GM18909 (cell line): ENCODE measurements around the gene LTBP1.

Experiments used
- ATAC-seq: cut with Tn5 transposase; IDR thresholded peaks from one replicate; pipeline ENCODE4 v1.9.1; 2021; ENCODE audit warnings: mild to moderate bottlenecking; ENCODE audit not compliant: unreplicated experiment, poor library complexity

Gene LTBP1

GRCh38 chr2:32931945-32932709 is 14.6 kb upstream of the LTBP1 start:
- no peak for ATAC-seq

GRCh38 chr2:32932825-32933755 is 13.7 kb upstream of the LTBP1 start:
- ATAC-seq, result no peak

GRCh38 chr2:32933756-32934095 is 13.0 kb upstream of the LTBP1 start:
- no peak for ATAC-seq

GRCh38 chr2:32937602-32938448 is 8.9 kb upstream of the LTBP1 start:
- no peak for ATAC-seq

- ATAC-seq, result no peak
Measured at GRCh38 chr2:32938934-32939333, 7.8 kb upstream of the LTBP1 start.

GRCh38 chr2:32940316-32940997 is 6.3 kb upstream of the LTBP1 start:
- no peak for ATAC-seq

GRCh38 chr2:32941944-32942690 is 4.6 kb upstream of the LTBP1 start:
- no peak for ATAC-seq

- no peak for ATAC-seq
Measured at GRCh38 chr2:32942793-32943485, 3.8 kb upstream of the LTBP1 start.

- no peak for ATAC-seq
Measured at GRCh38 chr2:32945286-32945685, 1.5 kb upstream of the LTBP1 start.

- ATAC-seq, result peak; percentile 25
Measured at GRCh38 chr2:32947076-32947483, 327 bp downstream of the LTBP1 start.

GRCh38 chr2:32947484-32948143 is 861 bp downstream of the LTBP1 start:
- peak; percentile 35 for ATAC-seq

- no peak for ATAC-seq
Measured at GRCh38 chr2:32948266-32948665, 1.5 kb downstream of the LTBP1 start.

GRCh38 chr2:32949260-32949659 is 2.5 kb downstream of the LTBP1 start:
- ATAC-seq, result no peak

- ATAC-seq, result no peak
Measured at GRCh38 chr2:32951672-32952071, 4.9 kb downstream of the LTBP1 start.

- no peak for ATAC-seq
Measured at GRCh38 chr2:32952761-32953476, 6.2 kb downstream of the LTBP1 start.

- ATAC-seq, result no peak
Measured at GRCh38 chr2:32954206-32954605, 7.5 kb downstream of the LTBP1 start.

- no peak for ATAC-seq
Measured at GRCh38 chr2:32958821-32959220, 12.1 kb downstream of the LTBP1 start.

GRCh38 chr2:32960238-32960637 is 13.5 kb downstream of the LTBP1 start:
- ATAC-seq, result no peak
